PC-3 (cell line): ENCODE measurements around the gene TXNRD1.

ENCODE experiments used
- CTCF ChIP-seq: fragments of 300-600 bp; sonication (generic); conservative IDR thresholded peaks from 2 replicates; pipeline ENCODE4 v1.5.1; 2017; ENCODE audit warnings: antibody characterized with exemption, low read depth, mild to moderate bottlenecking, low read length
- EZH2 ChIP-seq: fragments of 300-600 bp; sonication (generic); IDR thresholded peaks from one replicate; pipeline ENCODE4 v1.6.1; 2017; ENCODE audit warnings: antibody characterized with exemption, mild to moderate bottlenecking, low read length; ENCODE audit not compliant: unreplicated experiment
- EZH2phosphoT487 ChIP-seq: fragments of 300-600 bp; sonication (generic); IDR thresholded peaks from 2 replicates; pipeline ENCODE4 v1.6.1; 2018; ENCODE audit warnings: mild to moderate bottlenecking, antibody characterized with exemption, low read length, borderline replicate concordance

DNA sequence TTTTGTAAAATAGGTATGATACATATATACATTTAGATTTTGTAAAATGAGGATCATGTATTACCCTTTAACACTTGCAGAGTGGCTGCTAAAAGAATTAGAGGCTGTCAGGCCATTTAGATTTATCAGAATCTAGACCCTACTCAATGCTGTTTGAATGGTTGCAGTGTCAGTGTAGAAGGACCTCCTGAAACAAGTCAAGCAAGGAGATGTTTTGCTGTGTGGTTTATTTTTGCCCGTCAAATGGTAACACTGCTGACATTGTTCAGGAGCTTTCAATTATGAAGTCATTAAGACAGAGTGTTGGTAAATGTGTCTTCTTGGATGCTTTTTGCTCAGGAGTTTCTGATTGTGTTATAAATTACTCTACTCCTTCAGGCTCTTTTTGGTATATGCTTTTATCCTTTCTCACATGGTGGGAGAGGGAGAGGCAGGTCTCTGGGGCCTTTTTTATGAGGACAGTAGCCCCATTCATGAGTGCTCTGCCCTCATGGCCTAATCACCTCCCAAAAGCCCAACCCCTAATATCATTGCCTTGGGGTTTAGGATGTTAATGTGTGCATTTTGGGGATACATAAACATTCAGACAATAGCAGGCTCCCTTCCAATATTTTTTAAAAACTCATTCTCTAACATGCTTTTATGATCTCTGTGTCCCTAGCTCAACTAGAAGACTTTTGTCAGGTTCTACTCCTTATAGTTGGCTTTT, 104.5 kb downstream of the TXNRD1 start:
- TF ChIP-seq CTCF (no peak), EZH2phosphoT487 (no peak), EZH2 (no peak)
